H1 (cell line): ENCODE results near the gene RBM19. TPM values are rescaled to one million over a fixed set of nuclear protein-coding genes. Genes with fewer than 3 reads are reported as not detected.
A peak's percentile ranks its signal among the peaks of the same experiment; 100 is the strongest.

Experiments
- CTCF ChIA-PET: fragments of 300-600 bp; sonication (Branson Sonifier 250); formaldehyde crosslinking; loops from one replicate; lab custom pipeline; 2021; ENCODE audit not compliant: partially characterized antibody; lab: Charles Lee
- POLR2A ChIA-PET: fragments of 300-600 bp; sonication (Branson Sonifier 250); formaldehyde crosslinking; loops from one replicate; lab custom pipeline; 2021; ENCODE audit warnings: inconsistent platforms; ENCODE audit not compliant: partially characterized antibody; lab: Charles Lee
- DNase-seq, 2 experiments: peaks; one replicate each; pipeline versions ENCODE4 v3.0.0 to v3.0.0-alpha.2; 2010 to 2022; ENCODE audit warnings: low spot score in 2 of 2, low read depth in 1 of 2, mixed read lengths in 1 of 2
- FAIRE-seq: peaks from 2 replicates; lab custom pipeline; 2011; peaks lifted over from hg19 to GRCh38; lab: Jason Lieb, UNC
- H2AFZ ChIP-seq: 2 replicates; pipeline ENCODE4 v1.8.1; 2012; ENCODE audit warnings: low read length, inconsistent platforms
- H2AK5ac ChIP-seq: 2 replicates; pipeline ENCODE4 v1.6.1; 2013; ENCODE audit warnings: low read depth, low read length
- H2BK120ac ChIP-seq: replicated peaks from 2 replicates; pipeline ENCODE3; 2013; ENCODE audit warnings: low read depth, low read length, inconsistent platforms
- H2BK12ac ChIP-seq: 2 replicates; pipeline ENCODE4 v1.6.1; 2013; ENCODE audit warnings: low read depth, low read length
- H2BK15ac ChIP-seq: 2 replicates; pipeline ENCODE4 v1.6.1; 2013; ENCODE audit warnings: low read length
- H2BK20ac ChIP-seq: 2 replicates; pipeline ENCODE4 v1.6.1; 2013; ENCODE audit warnings: low read length
- H2BK5ac ChIP-seq: 2 replicates; pipeline ENCODE4 v1.6.1; 2013; ENCODE audit warnings: low read depth, low read length
- H3K14ac ChIP-seq: 2 replicates; pipeline ENCODE4 v1.6.1; 2013; ENCODE audit warnings: inconsistent platforms; ENCODE audit not compliant: insufficient read length
- H3K18ac ChIP-seq: 2 replicates; pipeline ENCODE4 v1.6.1; 2013; ENCODE audit warnings: low read length; ENCODE audit errors: extremely low read depth
- H3K23ac ChIP-seq: 2 replicates; pipeline ENCODE4 v1.6.1; 2013; ENCODE audit warnings: inconsistent platforms; ENCODE audit not compliant: insufficient read length
- H3K23me2 ChIP-seq: 2 replicates; pipeline ENCODE4 v1.6.1; 2013; ENCODE audit warnings: low read depth, low read length
- H3K27ac ChIP-seq: 2 replicates; pipeline ENCODE4 v1.6.1; 2011; ENCODE audit warnings: low read depth, low read length, inconsistent platforms
- H3K27me3 ChIP-seq, 4 experiments: replicated peaks in 1 of 4; 1 replicate in 1 of 4; 2 replicates in 3 of 4; pipeline versions ENCODE4 v1.6.1 to v1.8.1; 2011 to 2013; ENCODE audit warnings: low read length in 3 of 4, mild to moderate bottlenecking in 3 of 4, inconsistent platforms in 2 of 4, mixed read lengths in 2 of 4, moderate library complexity in 1 of 4; ENCODE audit not compliant: control insufficient read depth in 3 of 4, insufficient read depth in 3 of 4; ENCODE audit errors: extremely low read depth in 1 of 4
- H3K36me3 ChIP-seq, 4 experiments: 2 replicates each; pipeline versions ENCODE4 v1.6.1 to v1.8.1; 2011 to 2013; ENCODE audit warnings: mild to moderate bottlenecking in 4 of 4, low read length in 3 of 4, moderate library complexity in 2 of 4, control low read depth in 1 of 4, inconsistent platforms in 1 of 4; ENCODE audit not compliant: insufficient read depth in 4 of 4, control insufficient read depth in 2 of 4
- H3K4ac ChIP-seq: replicated peaks from 2 replicates; pipeline ENCODE3; 2013; ENCODE audit warnings: low read length, low read depth, mixed read lengths, inconsistent platforms; ENCODE audit not compliant: insufficient read length
- H3K4me1 ChIP-seq, 4 experiments: replicated peaks in 1 of 4; 1 replicate in 1 of 4; 2 replicates in 3 of 4; pipeline versions ENCODE4 v1.6.1 to v1.8.1; 2011 to 2013; ENCODE audit warnings: low read length in 3 of 4, inconsistent platforms in 2 of 4, mixed read lengths in 1 of 4; ENCODE audit not compliant: insufficient read depth in 4 of 4, control insufficient read depth in 3 of 4
- H3K4me2 ChIP-seq, 2 experiments: 2 replicates each; pipeline versions ENCODE4 v1.6.1 to v1.8.1; 2011 to 2013; ENCODE audit warnings: low read depth in 2 of 2, low read length in 2 of 2, control low read depth in 1 of 2, inconsistent platforms in 1 of 2, mild to moderate bottlenecking in 1 of 2; ENCODE audit not compliant: insufficient read depth in 1 of 2
- H3K4me3 ChIP-seq, 4 experiments: fragments of 200-600, 300-600 bp in 1 of 4; sonication (generic), shearing (Covaris generic), sonication (Bioruptor Twin) in 1 of 4; 2 replicates each; pipeline versions ENCODE4 v1.5.1 to v1.8.1; 2011 to 2016; ENCODE audit warnings: low read length in 4 of 4, low read depth in 3 of 4, control low read depth in 2 of 4, inconsistent platforms in 2 of 4, mild to moderate bottlenecking in 2 of 4, mixed read lengths in 1 of 4, moderate library complexity in 1 of 4; ENCODE audit not compliant: insufficient read depth in 2 of 4; ENCODE audit errors: extremely low read depth in 1 of 4
- H3K56ac ChIP-seq: replicated peaks from 2 replicates; pipeline ENCODE3; 2013; ENCODE audit warnings: low read depth, mild to moderate bottlenecking, mixed read lengths, low read length, inconsistent platforms; ENCODE audit not compliant: insufficient read length
- H3K79me1 ChIP-seq: 2 replicates; pipeline ENCODE4 v1.6.1; 2013; ENCODE audit warnings: low read depth, low read length, control low read depth
- H3K79me2 ChIP-seq, 2 experiments: 2 replicates each; pipeline versions ENCODE4 v1.6.1 to v1.8.1; 2012 to 2013; ENCODE audit warnings: low read length in 2 of 2, mild to moderate bottlenecking in 2 of 2, inconsistent platforms in 1 of 2; ENCODE audit not compliant: insufficient read depth in 2 of 2, control insufficient read depth in 1 of 2
- H3K9ac ChIP-seq, 4 experiments: replicated peaks in 1 of 4; 1 replicate in 1 of 4; 2 replicates in 3 of 4; pipeline versions ENCODE4 v1.6.1 to v1.8.1; 2011 to 2013; ENCODE audit warnings: low read depth in 3 of 4, low read length in 3 of 4, control low read depth in 2 of 4, mild to moderate bottlenecking in 2 of 4, moderate library complexity in 2 of 4, inconsistent platforms in 1 of 4; ENCODE audit errors: extremely low read depth in 1 of 4
- H3K9me3 ChIP-seq, 2 experiments: 2 replicates each; pipeline versions ENCODE4 v1.6.1 to v1.8.1; 2012 to 2013; ENCODE audit warnings: mild to moderate bottlenecking in 2 of 2, moderate library complexity in 2 of 2, control low read depth in 1 of 2, inconsistent platforms in 1 of 2, low read depth in 1 of 2, low read length in 1 of 2, mixed read lengths in 1 of 2; ENCODE audit not compliant: insufficient read depth in 2 of 2
- H4K20me1 ChIP-seq, 2 experiments: replicated peaks in 1 of 2; 2 replicates each; pipeline versions ENCODE3 to v1.8.1; 2011 to 2013; ENCODE audit warnings: inconsistent platforms in 2 of 2, low read length in 2 of 2, mild to moderate bottlenecking in 1 of 2; ENCODE audit not compliant: insufficient read depth in 2 of 2, control insufficient read depth in 1 of 2
- H4K5ac ChIP-seq: 2 replicates; pipeline ENCODE4 v1.6.1; 2013; ENCODE audit warnings: low read length, low read depth, mixed read lengths, inconsistent platforms; ENCODE audit not compliant: insufficient read length
- H4K8ac ChIP-seq: 2 replicates; pipeline ENCODE4 v1.8.0; 2013; ENCODE audit warnings: mild to moderate bottlenecking, moderate library complexity, low read length, inconsistent platforms; ENCODE audit not compliant: insufficient read depth; ENCODE audit errors: extremely low read depth
- H4K91ac ChIP-seq: replicated peaks from 2 replicates; pipeline ENCODE3; 2013; ENCODE audit warnings: low read length, mixed read lengths, inconsistent platforms; ENCODE audit not compliant: insufficient read length
- CEBPB ChIP-seq: IDR thresholded peaks from 2 replicates; pipeline ENCODE4 v1.6.1; 2012; ENCODE audit warnings: low read depth, low read length
- EZH2 ChIP-seq: fragments of 200-600 bp; sonication (generic); IDR thresholded peaks from 2 replicates; pipeline ENCODE4 v1.7.1; 2012; ENCODE audit warnings: low read depth, mild to moderate bottlenecking, moderate library complexity, low read length, inconsistent platforms; ENCODE audit not compliant: severe bottlenecking
- FOSL1 ChIP-seq: IDR thresholded peaks from 2 replicates; pipeline ENCODE4 v1.6.1; 2011; ENCODE audit warnings: mild to moderate bottlenecking, low read depth, low read length, moderate library complexity; ENCODE audit not compliant: insufficient read depth
- RXRA ChIP-seq: IDR thresholded peaks from 2 replicates; pipeline ENCODE4 v1.6.1; 2011; ENCODE audit warnings: low read depth, mild to moderate bottlenecking, low read length, moderate library complexity; ENCODE audit not compliant: insufficient read depth
- SAP30 ChIP-seq: fragments of 300-600 bp; sonication (generic); IDR thresholded peaks from 2 replicates; pipeline ENCODE4 v1.7.1; 2012; ENCODE audit warnings: low read length, moderate library complexity, mild to moderate bottlenecking, inconsistent platforms; ENCODE audit not compliant: insufficient read depth, insufficient replicate concordance
- SIN3A ChIP-seq, 2 experiments: IDR thresholded peaks in 1 of 2; conservative IDR thresholded peaks in 1 of 2; 2 replicates each; pipeline ENCODE4 v1.6.1; 2011 to 2012; ENCODE audit warnings: low read length in 2 of 2, improper control_type of control experiment in 1 of 2, low read depth in 1 of 2, mild to moderate bottlenecking in 1 of 2
- ZNF274 ChIP-seq: IDR thresholded peaks from 2 replicates; pipeline ENCODE4 v1.7.0; 2012; ENCODE audit warnings: low read length, borderline replicate concordance; ENCODE audit errors: extremely low read depth
- WGBS, 2 experiments: shearing (Covaris generic) in 1 of 2; methylation state at CpG; one replicate each; pipeline versions ENCODE4 v1.1.6 to v1.1.7; 2013 to 2015; ENCODE audit warnings: low lambda C conversion rate in 2 of 2, mixed read lengths in 2 of 2, inconsistent platforms in 1 of 2, low coverage in 1 of 2, missing lambda C conversion rate in 1 of 2; ENCODE audit not compliant: insufficient replicate concordance in 2 of 2, insufficient coverage in 1 of 2, insufficient read length in 1 of 2; ENCODE audit errors: extremely low coverage in 1 of 2, missing lambda C conversion rate in 1 of 2; 5-methylcytosine and 5-hydroxymethylcytosine counted together
- polyA plus RNA-seq, 7 experiments: library from polyadenylated mRNA; depleted of rRNA in 3 of 7; stranded (reverse) in 5 of 7; unstranded in 2 of 7; fragments of >200 nt in 5 of 7; fragments of 200-250 nt in 2 of 7; gene quantifications; 1 replicate in 5 of 7; 2 replicates in 1 of 7; 4 replicates in 1 of 7; pipeline versions ENCODE4 v1.2.1 to v1.2.3, GENCODE V29; 2011 to 2013; ENCODE audit warnings: missing spikeins in 2 of 7, mixed read lengths in 2 of 7
- total RNA-seq: library from RNA; stranded (reverse); fragmentation: NEBNext Ultra II Directional; extraction: Animal tissue kit (Norgen Biotek cat#: 25700); gene quantifications from 2 replicates; pipeline ENCODE4 v1.2.1, GENCODE V29; 2021
- TF ChIP-seq, protein P1 (sequence below): IDR thresholded peaks from 2 replicates; pipeline ENCODE4 v1.6.1; 2012; ENCODE audit warnings: inconsistent platforms
- TF ChIP-seq, protein P2 (sequence below), 3 experiments: IDR thresholded peaks; 1 replicate in 2 of 3; 2 replicates in 1 of 3; pipeline versions ENCODE4 v1.5.1 to v1.6.1; 2011; ENCODE audit warnings: low read length in 3 of 3, mild to moderate bottlenecking in 3 of 3, inconsistent platforms in 2 of 3, low read depth in 1 of 3, moderate library complexity in 1 of 3; ENCODE audit not compliant: insufficient read depth in 1 of 3; ENCODE audit errors: control extremely low read depth in 1 of 3

RBM19 gene
- total and polyA plus RNA-seq, 2 of the 8 experiments (the other 6 are each of a cell fraction or from before 2014, with no cell fraction given) = 23.4 to 61.9 TPM

DNA sequence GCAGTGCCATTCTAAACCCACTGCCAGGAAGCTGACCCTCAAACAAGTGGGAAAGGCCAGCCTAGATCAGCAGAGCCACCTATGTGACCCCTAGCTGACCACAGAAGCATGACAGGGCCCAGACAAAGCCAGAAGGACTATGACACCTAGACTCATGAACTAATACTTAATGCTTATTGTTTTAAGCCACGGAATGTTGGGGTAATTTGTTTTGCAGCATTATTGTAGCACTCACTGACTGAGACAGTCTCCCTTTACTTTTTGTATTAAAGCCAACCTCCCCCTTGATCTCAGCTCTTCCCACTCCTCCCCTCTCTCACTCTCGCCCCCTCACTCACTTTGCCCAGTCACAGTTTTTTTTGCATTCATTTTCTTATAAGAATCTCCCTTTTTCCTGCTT is 186.4 kb downstream of the RBM19 start:
- ChIA-PET CTCF (interaction anchor here (0.9 kb wide), 1 partner anchor 16 kb away, joined by 3 read pairs; no protein-coding TSS in a partner anchor), POLR2A (interaction anchor here (0.5 kb wide), 1 partner anchor 238 kb away, joined by 3 read pairs; no protein-coding TSS in a partner anchor)
- H3K27ac ChIP-seq = no peak overlapping the region
- H3K9me3 ChIP-seq = no peaks in the 10 kb centered on the region
- H2BK15ac ChIP-seq = no peak overlapping the region
- no peak overlapping the region for H2BK120ac ChIP-seq
- H3K79me1 ChIP-seq = no peaks in the 10 kb centered on the region
- peak overlapping the region; percentile 17; the same call in 1 of the 2 replicates for H3K18ac ChIP-seq
- H3K9ac ChIP-seq = no peak overlapping the region
- no peak overlapping the region for H3K14ac ChIP-seq
- H2BK5ac ChIP-seq = 0 out of 2 replicates have a peak overlapping the region, but pooled peaks have one; percentile 14
- WGBS, 2 experiments = 82% methylated on average over 2 of the region's 2 CpGs; no CpG with 5 or more reads in 1 of the 2 experiments
- H3K4me2 ChIP-seq = no peak overlapping the region
- no peak overlapping the region for H3K4me3 ChIP-seq
- no peaks in the 10 kb centered on the region for H3K23me2 ChIP-seq
- H3K4me1 ChIP-seq = peaks cover 0 to 8% (median under 1%) of the 10 kb centered on the region in 4 experiments; a peak in 1 of 7 replicates
- no peak overlapping the region for H4K8ac ChIP-seq
- H3K4ac ChIP-seq = no peak overlapping the region
- no peak overlapping the region for H2BK12ac ChIP-seq
- H3K79me2 ChIP-seq = no peaks in the 10 kb centered on the region
- no peak overlapping the region for H4K5ac ChIP-seq
- no peak overlapping the region for H3K56ac ChIP-seq
- FAIRE-seq = no peak
- H4K20me1 ChIP-seq = no peaks in the 10 kb centered on the region
- no peak overlapping the region for H2AK5ac ChIP-seq
- H2AFZ ChIP-seq = no peak overlapping the region
- no peak overlapping the region for H3K23ac ChIP-seq
- DNase-seq = no peak
- H2BK20ac ChIP-seq = peak overlapping the region; percentile 56; the same call in 1 of the 2 replicates
- H3K27me3 ChIP-seq = no peaks in the 10 kb centered on the region
- no peaks in the 10 kb centered on the region for H3K36me3 ChIP-seq
- H4K91ac ChIP-seq = no peak overlapping the region
- TF ChIP-seq CEBPB = no peak
- TF ChIP-seq ZNF274 = no peak
- TF ChIP-seq EZH2 = no peak
- TF ChIP-seq FOSL1 = no peak
- no peak for TF ChIP-seq SAP30
- TF ChIP-seq RXRA = no peak
- TF ChIP-seq, protein P1, sequence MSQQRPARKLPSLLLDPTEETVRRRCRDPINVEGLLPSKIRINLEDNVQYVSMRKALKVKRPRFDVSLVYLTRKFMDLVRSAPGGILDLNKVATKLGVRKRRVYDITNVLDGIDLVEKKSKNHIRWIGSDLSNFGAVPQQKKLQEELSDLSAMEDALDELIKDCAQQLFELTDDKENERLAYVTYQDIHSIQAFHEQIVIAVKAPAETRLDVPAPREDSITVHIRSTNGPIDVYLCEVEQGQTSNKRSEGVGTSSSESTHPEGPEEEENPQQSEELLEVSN = no peak
- no peak for TF ChIP-seq SIN3A (conservative IDR thresholded peaks at IDR 0.05 in 1 of 2, IDR thresholded peaks at IDR 0.05 in 1 of 2; ENCODE audit: low read depth in 1 of 2, low read length in 2 of 2)
- TF ChIP-seq, protein P2, sequence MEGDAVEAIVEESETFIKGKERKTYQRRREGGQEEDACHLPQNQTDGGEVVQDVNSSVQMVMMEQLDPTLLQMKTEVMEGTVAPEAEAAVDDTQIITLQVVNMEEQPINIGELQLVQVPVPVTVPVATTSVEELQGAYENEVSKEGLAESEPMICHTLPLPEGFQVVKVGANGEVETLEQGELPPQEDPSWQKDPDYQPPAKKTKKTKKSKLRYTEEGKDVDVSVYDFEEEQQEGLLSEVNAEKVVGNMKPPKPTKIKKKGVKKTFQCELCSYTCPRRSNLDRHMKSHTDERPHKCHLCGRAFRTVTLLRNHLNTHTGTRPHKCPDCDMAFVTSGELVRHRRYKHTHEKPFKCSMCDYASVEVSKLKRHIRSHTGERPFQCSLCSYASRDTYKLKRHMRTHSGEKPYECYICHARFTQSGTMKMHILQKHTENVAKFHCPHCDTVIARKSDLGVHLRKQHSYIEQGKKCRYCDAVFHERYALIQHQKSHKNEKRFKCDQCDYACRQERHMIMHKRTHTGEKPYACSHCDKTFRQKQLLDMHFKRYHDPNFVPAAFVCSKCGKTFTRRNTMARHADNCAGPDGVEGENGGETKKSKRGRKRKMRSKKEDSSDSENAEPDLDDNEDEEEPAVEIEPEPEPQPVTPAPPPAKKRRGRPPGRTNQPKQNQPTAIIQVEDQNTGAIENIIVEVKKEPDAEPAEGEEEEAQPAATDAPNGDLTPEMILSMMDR (IDR thresholded peaks at IDR 0.05; ENCODE audit: control extremely low read depth in 1 of 3, insufficient read depth in 1 of 3, low read depth in 1 of 3, low read length in 3 of 3) = no peak
